ENCODE results near the gene ZIC4.

ZIC4 gene

GRCh38 chr3:147423798-147424580 is 17.6 kb upstream of the ZIC4 start:
- Histone ChIP-seq H3K27ac (ENCODE audit: low read depth, low read length) (no peak overlapping the region), H3K4me3 (ENCODE audit: low read depth, low read length) (peak overlapping the region; percentile 40), H3K27me3 (ENCODE audit: control insufficient read depth, insufficient read depth, low read length) (peaks cover 99% of the 10 kb centered on the region), H3K9ac (ENCODE audit: low read length) (no peak overlapping the region), H3K36me3 (ENCODE audit: control insufficient read depth, insufficient read depth, low read length) (no peaks in the 10 kb centered on the region), H3K9me3 (ENCODE audit: control insufficient read depth, insufficient read depth, low read depth, low read length) (no peaks in the 10 kb centered on the region), H3K4me1 (ENCODE audit: control insufficient read depth, insufficient read depth, low read length) (peaks cover 44% of the 10 kb centered on the region)

DNA sequence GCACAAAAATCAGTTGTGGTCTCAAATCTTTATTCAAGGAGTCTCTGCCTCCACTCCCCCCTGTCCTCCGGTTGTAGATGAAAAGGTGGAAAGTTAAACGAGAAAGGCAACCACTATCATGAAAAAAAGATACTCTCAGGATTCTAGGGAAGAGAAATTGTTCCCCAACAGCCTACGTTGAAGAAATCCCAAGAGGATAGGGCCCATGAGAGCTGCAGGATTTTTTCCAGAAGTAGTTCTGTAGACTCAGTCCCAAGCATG is 17.1 kb upstream of the ZIC4 start:
- no peak overlapping the region for H3K27ac ChIP-seq (ENCODE audit: low read depth, low read length)
- peak overlapping the region; percentile 40 for H3K4me3 ChIP-seq (ENCODE audit: low read depth, low read length)
- H3K9me3 ChIP-seq (ENCODE audit: control insufficient read depth, insufficient read depth, low read depth, low read length): no peaks in the 10 kb centered on the region
- H3K27me3 ChIP-seq (ENCODE audit: control insufficient read depth, insufficient read depth, low read length): peaks cover 100% of the 10 kb centered on the region
- H3K9ac ChIP-seq (ENCODE audit: low read length): no peak overlapping the region
- H3K36me3 ChIP-seq (ENCODE audit: control insufficient read depth, insufficient read depth, low read length): no peaks in the 10 kb centered on the region
- peaks cover 48% of the 10 kb centered on the region for H3K4me1 ChIP-seq (ENCODE audit: control insufficient read depth, insufficient read depth, low read length)

GRCh38 chr3:147422601-147423536 is 16.5 kb upstream of the ZIC4 start:
- H3K27ac ChIP-seq (ENCODE audit: low read depth, low read length): no peak overlapping the region
- H3K36me3 ChIP-seq (ENCODE audit: control insufficient read depth, insufficient read depth, low read length): no peaks in the 10 kb centered on the region
- peaks cover 49% of the 10 kb centered on the region for H3K4me1 ChIP-seq (ENCODE audit: control insufficient read depth, insufficient read depth, low read length)
- peak overlapping the region; percentile 40 for H3K4me3 ChIP-seq (ENCODE audit: low read depth, low read length)
- H3K9ac ChIP-seq (ENCODE audit: low read length): no peak overlapping the region
- peaks cover 100% of the 10 kb centered on the region for H3K27me3 ChIP-seq (ENCODE audit: control insufficient read depth, insufficient read depth, low read length)
- H3K9me3 ChIP-seq (ENCODE audit: control insufficient read depth, insufficient read depth, low read depth, low read length): no peaks in the 10 kb centered on the region

- H3K4me1 ChIP-seq (ENCODE audit: control insufficient read depth, insufficient read depth, low read length): peaks cover 49% of the 10 kb centered on the region
- no peak overlapping the region for H3K9ac ChIP-seq (ENCODE audit: low read length)
- no peak overlapping the region for H3K4me3 ChIP-seq (ENCODE audit: low read depth, low read length)
- peaks cover 100% of the 10 kb centered on the region for H3K27me3 ChIP-seq (ENCODE audit: control insufficient read depth, insufficient read depth, low read length)
- H3K36me3 ChIP-seq (ENCODE audit: control insufficient read depth, insufficient read depth, low read length): no peaks in the 10 kb centered on the region
- H3K9me3 ChIP-seq (ENCODE audit: control insufficient read depth, insufficient read depth, low read depth, low read length): no peaks in the 10 kb centered on the region
- H3K27ac ChIP-seq (ENCODE audit: low read depth, low read length): no peak overlapping the region
These were observed 15.9 kb upstream of the ZIC4 start for GRCh38 chr3:147422196-147422595.

DNA sequence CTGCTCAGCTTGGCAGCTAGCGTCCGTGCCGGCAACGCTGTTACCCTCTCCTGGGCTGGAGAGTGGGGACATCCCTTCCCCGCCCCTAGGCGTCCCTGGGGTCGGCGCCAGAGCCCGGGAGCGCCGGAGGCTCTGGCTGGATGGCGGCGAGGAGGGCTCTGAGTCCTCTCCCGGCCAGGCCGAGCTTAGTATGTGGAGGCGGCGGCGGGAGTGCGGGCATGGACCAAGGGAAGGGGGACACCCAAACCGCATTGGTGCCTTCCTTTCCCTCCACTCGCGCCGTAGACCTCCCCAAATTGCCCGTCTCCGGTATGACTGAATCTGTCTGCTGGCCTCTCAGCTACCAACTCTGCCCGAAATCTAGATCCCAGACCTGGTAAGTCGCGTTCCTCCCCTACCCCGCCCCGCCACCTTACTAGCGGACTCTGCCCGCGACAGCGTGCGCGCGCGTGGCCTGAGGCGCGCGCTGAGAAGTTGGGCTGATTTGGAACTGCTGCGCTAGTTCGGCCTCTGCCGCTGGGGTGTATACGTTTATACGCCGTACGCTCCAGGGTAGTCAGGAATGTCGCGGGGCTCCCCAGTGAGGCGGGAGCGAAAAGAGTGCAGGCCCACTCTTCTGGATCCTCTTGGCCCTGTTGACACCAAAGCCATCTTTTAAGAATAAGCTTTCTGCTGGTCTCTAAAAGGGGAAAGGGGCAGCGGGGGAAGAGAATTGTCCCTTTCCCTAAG is 15.0 kb upstream of the ZIC4 start:
- peak overlapping the region; percentile 61 for H3K4me3 ChIP-seq (ENCODE audit: low read depth, low read length)
- no peak overlapping the region for H3K27ac ChIP-seq (ENCODE audit: low read depth, low read length)
- H3K27me3 ChIP-seq (ENCODE audit: control insufficient read depth, insufficient read depth, low read length): peaks cover 100% of the 10 kb centered on the region
- H3K36me3 ChIP-seq (ENCODE audit: control insufficient read depth, insufficient read depth, low read length): no peaks in the 10 kb centered on the region
- peaks cover 49% of the 10 kb centered on the region for H3K4me1 ChIP-seq (ENCODE audit: control insufficient read depth, insufficient read depth, low read length)
- no peak overlapping the region for H3K9ac ChIP-seq (ENCODE audit: low read length)
- H3K9me3 ChIP-seq (ENCODE audit: control insufficient read depth, insufficient read depth, low read depth, low read length): no peaks in the 10 kb centered on the region

DNA sequence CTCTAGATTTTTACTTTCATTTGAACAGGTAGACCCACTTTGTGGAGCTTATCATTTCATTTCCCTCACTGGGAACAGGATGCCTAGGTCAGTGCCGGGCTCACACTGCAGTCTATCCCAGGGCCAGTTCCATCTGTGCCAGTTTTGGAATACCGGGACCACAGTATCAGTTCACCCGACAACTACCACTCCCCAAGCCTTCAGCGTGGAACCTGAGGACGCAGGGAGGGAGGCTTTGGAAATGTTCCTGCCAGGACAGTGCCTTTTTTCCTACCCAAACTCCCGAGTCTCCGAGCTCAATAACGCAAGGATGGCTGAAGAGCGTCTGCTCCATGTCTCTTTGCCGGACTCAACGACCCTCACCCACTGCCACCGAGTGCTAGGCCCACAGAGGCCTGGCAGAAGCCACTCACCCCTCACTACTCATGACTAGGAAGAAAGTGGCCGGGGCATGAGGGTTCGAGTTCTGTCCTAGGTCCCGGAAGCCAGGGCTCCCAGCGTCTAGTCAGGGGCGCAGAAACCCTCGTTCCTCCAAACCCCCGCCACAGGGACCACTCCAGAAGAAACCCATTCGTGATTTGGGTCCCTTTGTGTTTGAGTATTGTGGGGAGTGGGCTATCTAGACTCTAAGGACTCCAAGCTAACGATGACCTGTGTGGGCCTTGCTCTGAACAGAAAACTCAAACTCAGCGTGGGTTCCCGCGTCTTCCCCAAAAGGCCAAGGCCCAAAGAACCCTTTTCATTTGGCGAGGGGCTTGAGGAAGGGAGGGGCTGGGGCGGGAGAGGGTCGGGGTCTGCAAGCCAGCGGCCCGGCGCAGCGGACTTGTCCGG is 14.2 kb upstream of the ZIC4 start:
- H3K4me1 ChIP-seq (ENCODE audit: control insufficient read depth, insufficient read depth, low read length): peaks cover 56% of the 10 kb centered on the region
- no peaks in the 10 kb centered on the region for H3K36me3 ChIP-seq (ENCODE audit: control insufficient read depth, insufficient read depth, low read length)
- H3K9ac ChIP-seq (ENCODE audit: low read length): no peak overlapping the region
- no peaks in the 10 kb centered on the region for H3K9me3 ChIP-seq (ENCODE audit: control insufficient read depth, insufficient read depth, low read depth, low read length)
- H3K27ac ChIP-seq (ENCODE audit: low read depth, low read length): no peak overlapping the region
- peak overlapping the region; percentile 61 for H3K4me3 ChIP-seq (ENCODE audit: low read depth, low read length)
- H3K27me3 ChIP-seq (ENCODE audit: control insufficient read depth, insufficient read depth, low read length): peaks cover 100% of the 10 kb centered on the region

DNA sequence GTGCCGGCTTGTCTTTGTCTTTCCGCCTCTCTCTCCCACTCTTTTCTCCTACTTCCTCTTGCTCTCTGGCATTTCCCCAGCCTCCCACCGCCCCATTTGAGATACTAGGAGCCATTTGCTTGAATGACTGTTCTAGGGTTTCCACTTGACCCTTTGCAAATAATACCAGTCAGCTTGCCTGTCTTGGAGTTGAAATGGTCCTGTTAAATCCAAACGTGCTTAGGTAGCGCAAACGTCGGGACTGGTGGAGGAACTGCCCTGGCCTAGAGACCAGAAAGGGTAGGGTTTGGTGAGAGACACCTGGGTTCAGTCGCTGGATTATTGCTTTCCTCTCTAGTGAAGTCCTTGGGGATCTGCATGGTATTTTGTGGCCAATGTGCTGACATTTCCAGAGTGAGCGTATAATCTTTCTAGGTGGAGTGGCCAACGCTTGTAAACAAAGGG is 13.5 kb upstream of the ZIC4 start:
- H3K27ac ChIP-seq (ENCODE audit: low read depth, low read length): no peak overlapping the region
- H3K27me3 ChIP-seq (ENCODE audit: control insufficient read depth, insufficient read depth, low read length): peaks cover 100% of the 10 kb centered on the region
- H3K36me3 ChIP-seq (ENCODE audit: control insufficient read depth, insufficient read depth, low read length): no peaks in the 10 kb centered on the region
- no peak overlapping the region for H3K9ac ChIP-seq (ENCODE audit: low read length)
- H3K4me3 ChIP-seq (ENCODE audit: low read depth, low read length): peak overlapping the region; percentile 72
- peaks cover 60% of the 10 kb centered on the region for H3K4me1 ChIP-seq (ENCODE audit: control insufficient read depth, insufficient read depth, low read length)
- no peaks in the 10 kb centered on the region for H3K9me3 ChIP-seq (ENCODE audit: control insufficient read depth, insufficient read depth, low read depth, low read length)

GRCh38 chr3:147418808-147419701 is 12.7 kb upstream of the ZIC4 start:
- Histone ChIP-seq H3K9me3 (ENCODE audit: control insufficient read depth, insufficient read depth, low read depth, low read length) (no peaks in the 10 kb centered on the region), H3K27ac (ENCODE audit: low read depth, low read length) (no peak overlapping the region), H3K4me3 (ENCODE audit: low read depth, low read length) (peak overlapping the region; percentile 72), H3K36me3 (ENCODE audit: control insufficient read depth, insufficient read depth, low read length) (no peaks in the 10 kb centered on the region), H3K9ac (ENCODE audit: low read length) (no peak overlapping the region), H3K4me1 (ENCODE audit: control insufficient read depth, insufficient read depth, low read length) (peaks cover 59% of the 10 kb centered on the region), H3K27me3 (ENCODE audit: control insufficient read depth, insufficient read depth, low read length) (peaks cover 100% of the 10 kb centered on the region)

DNA sequence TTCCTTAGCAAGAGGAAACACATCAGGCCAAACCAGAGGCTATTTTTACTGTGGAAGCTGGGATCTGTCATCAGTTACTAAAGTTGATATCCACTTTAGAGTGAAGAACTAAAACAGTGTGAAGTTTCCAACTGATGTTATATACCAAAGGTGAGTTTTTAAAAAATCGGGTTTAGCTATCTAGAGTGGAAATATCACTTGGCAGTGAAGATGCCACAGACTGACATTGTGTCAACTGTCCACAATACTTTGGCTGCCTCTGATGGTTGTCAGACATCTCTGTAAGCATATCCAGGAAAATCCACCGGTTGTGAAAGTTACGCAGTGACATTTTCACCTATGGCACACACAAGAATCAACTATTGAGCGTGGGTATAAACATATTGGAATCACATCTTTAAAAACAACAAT is 12.0 kb upstream of the ZIC4 start:
- no peaks in the 10 kb centered on the region for H3K36me3 ChIP-seq (ENCODE audit: control insufficient read depth, insufficient read depth, low read length)
- H3K9me3 ChIP-seq (ENCODE audit: control insufficient read depth, insufficient read depth, low read depth, low read length): no peaks in the 10 kb centered on the region
- peak overlapping the region; percentile 72 for H3K4me3 ChIP-seq (ENCODE audit: low read depth, low read length)
- no peak overlapping the region for H3K9ac ChIP-seq (ENCODE audit: low read length)
- peaks cover 56% of the 10 kb centered on the region for H3K4me1 ChIP-seq (ENCODE audit: control insufficient read depth, insufficient read depth, low read length)
- peaks cover 100% of the 10 kb centered on the region for H3K27me3 ChIP-seq (ENCODE audit: control insufficient read depth, insufficient read depth, low read length)
- H3K27ac ChIP-seq (ENCODE audit: low read depth, low read length): no peak overlapping the region
